GM12878 (cell line): ENCODE results near the gene KRTAP5-10. TPM values are rescaled to one million over a fixed set of nuclear protein-coding genes. Genes with fewer than 3 reads are reported as not detected.
"Not testable (repeated sequence)": the region's sequence is repeated elsewhere in the genome, so short reads cannot be mapped to it uniquely, and the experiment has no call there.

Experiments
- ATAC-seq: fragments of 200-7000 bp; cut with Tn5 transposase; 3 replicates; pipeline ENCODE4 v1.9.1; 2020; ENCODE audit warnings: mild to moderate bottlenecking, moderate library complexity
- BruUV-seq: library from RNA; stranded (reverse); fragments of 400-500 nt; replicated peaks from 2 replicates; lab custom pipeline; 2021; lab: Mats Ljungman, UMichigan
- CTCF ChIA-PET: fragments of 300-600 bp; sonication (Branson Sonifier 250); formaldehyde crosslinking; extraction: SDS; loops from one replicate; lab custom pipeline; 2021; ENCODE audit warnings: inconsistent platforms; lab: Yijun Ruan, JAX
- POLR2A ChIA-PET: fragments of 350-600 bp; formaldehyde crosslinking; extraction: SDS; loops from one replicate; lab custom pipeline; 2021; ENCODE audit warnings: inconsistent platforms; lab: Charles Lee
- RAD21 ChIA-PET: fragments of 300-600 bp; sonication (Branson Sonifier 250); formaldehyde crosslinking; loops from one replicate; lab custom pipeline; 2023; ENCODE audit warnings: antibody characterized with exemption; ENCODE audit not compliant: unreplicated experiment; lab: Charles Lee
- SMC1A ChIA-PET: fragments of 300-600 bp; sonication (Branson Sonifier 250); formaldehyde crosslinking; loops from one replicate; lab custom pipeline; 2023; ENCODE audit not compliant: unreplicated experiment, uncharacterized antibody; lab: Charles Lee
- DNase-seq: peaks from one replicate; pipeline ENCODE4 v3.0.0-alpha.2; 2011; ENCODE audit warnings: low read depth, low spot score
- FAIRE-seq: peaks from 3 replicates; lab custom pipeline; 2011; peaks lifted over from hg19 to GRCh38; lab: Jason Lieb, UNC
- H2AFZ ChIP-seq: 2 replicates; pipeline ENCODE4 v1.6.0; 2011; ENCODE audit warnings: low read depth, low read length, control low read depth; ENCODE audit not compliant: control insufficient read depth
- H3K27ac ChIP-seq: 2 replicates; pipeline ENCODE4 v1.5.1; 2011; ENCODE audit warnings: control low read depth; ENCODE audit not compliant: control insufficient read depth, insufficient read depth
- H3K27me3 ChIP-seq, 2 experiments: replicated peaks in 1 of 2; 2 replicates each; pipeline versions ENCODE4 v1.6.0 to v1.6.1; 2011; ENCODE audit warnings: low read length in 1 of 2; ENCODE audit not compliant: control insufficient read depth in 2 of 2, insufficient read depth in 2 of 2
- H3K36me3 ChIP-seq, 2 experiments: 2 replicates each; pipeline ENCODE4 v1.5.1; 2011; ENCODE audit warnings: low read length in 1 of 2; ENCODE audit not compliant: control insufficient read depth in 2 of 2, insufficient read depth in 2 of 2
- H3K4me1 ChIP-seq: 2 replicates; pipeline ENCODE4 v1.6.1; 2011; ENCODE audit warnings: mild to moderate bottlenecking, low read length, moderate library complexity, mixed read lengths; ENCODE audit not compliant: control insufficient read depth, insufficient read depth
- H3K4me2 ChIP-seq: 2 replicates; pipeline ENCODE4 v1.6.0; 2011; ENCODE audit warnings: control low read depth; ENCODE audit not compliant: control insufficient read depth, insufficient read depth
- H3K4me3 ChIP-seq: fragments of 200-600 bp; sonication (generic); 2 replicates; pipeline ENCODE4 v1.5.1; 2016
- H3K79me2 ChIP-seq: 2 replicates; pipeline ENCODE4 v1.6.0; 2011; ENCODE audit warnings: low read length; ENCODE audit not compliant: control insufficient read depth, insufficient read depth
- H3K9ac ChIP-seq: 2 replicates; pipeline ENCODE4 v1.8.0; 2011; ENCODE audit warnings: low read length, control low read depth, mixed read lengths; ENCODE audit not compliant: control insufficient read depth, insufficient read depth
- H3K9me3 ChIP-seq: replicated peaks from 3 replicates; pipeline ENCODE4 v1.5.1; 2011; ENCODE audit warnings: mild to moderate bottlenecking, low read length; ENCODE audit not compliant: control insufficient read depth, insufficient read depth
- H4K20me1 ChIP-seq: 2 replicates; pipeline ENCODE4 v1.6.0; 2011; ENCODE audit not compliant: control insufficient read depth, insufficient read depth
- DPF2 ChIP-seq: fragments of 450-650 bp; IDR thresholded peaks from 2 replicates; pipeline ENCODE4 v1.6.1; 2017; ENCODE audit warnings: mild to moderate bottlenecking
- E4F1 ChIP-seq: fragments of 450-650 bp; IDR thresholded peaks from 2 replicates; pipeline ENCODE4 v1.6.1; 2018; ENCODE audit warnings: borderline replicate concordance, mild to moderate bottlenecking; ENCODE audit not compliant: partially characterized antibody
- IKZF1 ChIP-seq: fragments of 450-650 bp; conservative IDR thresholded peaks from 2 replicates; pipeline ENCODE4 v1.6.1; 2017; ENCODE audit warnings: antibody characterized with exemption, mild to moderate bottlenecking
- KAT2A ChIP-seq: conservative IDR thresholded peaks from 2 replicates; pipeline ENCODE4 v1.6.1; 2011; ENCODE audit warnings: low read depth, low read length; ENCODE audit not compliant: control insufficient read depth
- MYB ChIP-seq: fragments of 150-350 bp; IDR thresholded peaks from 2 replicates; pipeline ENCODE4 v1.6.1; 2014; ENCODE audit warnings: mild to moderate bottlenecking, low read depth, low read length, borderline replicate concordance
- SIX5 ChIP-seq: IDR thresholded peaks from 2 replicates; pipeline ENCODE4 v1.6.1; 2011; ENCODE audit warnings: mild to moderate bottlenecking, low read depth, low read length, moderate library complexity; ENCODE audit not compliant: severe bottlenecking
- TBL1XR1 ChIP-seq: IDR thresholded peaks from 2 replicates; pipeline ENCODE4 v1.6.1; 2012; ENCODE audit warnings: low read depth, low read length, improper control_type of control experiment
- ZBED1 ChIP-seq: IDR thresholded peaks from 2 replicates; pipeline ENCODE4 v1.6.1; 2016; ENCODE audit warnings: borderline replicate concordance
- WGBS: methylation state at CpG from one replicate; pipeline ENCODE4 v1.1.6; 2016; ENCODE audit warnings: low lambda C conversion rate; ENCODE audit not compliant: insufficient replicate concordance, insufficient coverage; ENCODE audit errors: missing lambda C conversion rate; 5-methylcytosine and 5-hydroxymethylcytosine counted together
- in situ Hi-C: fragments of 300-500 bp; cut with MboI; formaldehyde crosslinking; loops from 9 replicates; pipeline ENCODE4 v1.14.3; 2018; ENCODE audit warnings: mixed read lengths
- intact Hi-C: fragments of 100-400 bp; cut with micrococcal nuclease; formaldehyde crosslinking; loops from one replicate; pipeline ENCODE4 v1.14.2; 2022; ENCODE audit not compliant: unreplicated experiment
- polyA plus RNA-seq, 11 experiments: library from polyadenylated mRNA; depleted of rRNA in 4 of 11; unstranded in 6 of 11; stranded (reverse) in 5 of 11; fragments of >200 nt; fragmentation: Nextera tagmentation in 4 of 11; fragmentation: Illumina TruSeq in 1 of 11; extraction: Ambion mirVana in 4 of 11; extraction: Trizol in 1 of 11; gene quantifications; 1 replicate in 1 of 11; 2 replicates in 10 of 11; pipeline versions ENCODE4 v1.2.1 to v1.2.3, GENCODE V29; 2011 to 2016; ENCODE audit warnings: inconsistent platforms in 2 of 11, missing spikeins in 2 of 11, low read depth in 1 of 11
- total RNA-seq, 4 experiments: library from RNA; depleted of rRNA in 3 of 4; stranded (reverse); fragments of >200 nt in 3 of 4; fragmentation: Illumina TruSeq in 1 of 4; extraction: Trizol in 1 of 4; gene quantifications; 2 replicates each; pipeline versions ENCODE4 v1.2.1 to v1.2.3, GENCODE V29; 2013 to 2021
- TF ChIP-seq, protein P1 (sequence below): IDR thresholded peaks from 2 replicates; pipeline ENCODE4 v1.6.1; 2011; ENCODE audit warnings: borderline replicate concordance, low read depth, mild to moderate bottlenecking, moderate library complexity, mixed read lengths, low read length; ENCODE audit not compliant: insufficient read depth; ENCODE audit errors: extremely low read length

KRTAP5-10 gene
- total and polyA plus RNA-seq, 10 of the 15 experiments (the other 5 are each of a cell fraction or from before 2014, with no cell fraction given), result 0.06 to 0.10 (median 0.06) TPM; not detected in 7

DNA sequence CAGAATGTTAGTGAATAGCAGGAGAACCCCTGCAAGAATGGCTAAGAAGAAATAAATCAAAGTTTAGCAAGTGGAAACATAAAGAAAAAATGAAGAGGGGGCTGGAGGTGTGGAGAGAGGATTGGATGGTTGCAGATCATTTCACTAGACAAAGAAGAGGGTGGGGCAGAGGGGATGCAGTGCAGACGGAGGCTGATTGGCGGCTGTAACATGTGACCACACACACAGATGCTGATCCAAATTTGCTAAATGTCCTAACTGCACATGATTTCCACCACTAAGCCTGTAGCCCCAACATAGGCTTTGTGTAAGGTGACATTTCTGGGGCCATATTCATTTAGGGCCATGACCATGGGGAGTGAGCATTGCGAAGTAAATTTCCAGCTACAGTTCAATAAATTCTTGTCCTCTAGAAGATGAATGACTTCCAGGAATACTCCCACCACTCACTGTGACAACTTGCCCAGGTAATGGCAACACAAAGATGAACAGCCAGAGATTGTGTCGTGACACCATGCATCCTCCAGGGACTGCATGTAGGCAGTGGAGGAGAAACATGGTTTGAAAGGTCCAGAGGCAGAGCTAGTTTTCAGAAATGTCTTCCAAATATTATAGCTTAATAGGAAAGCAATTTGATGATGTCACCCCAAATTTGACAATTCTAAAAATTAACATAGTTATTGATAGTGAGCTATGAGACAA, 10.5 kb downstream of the KRTAP5-10 start:
- 57% methylated on average over 4 of the region's 4 CpGs for WGBS

GRCh38 chr11:71576688-71577465, 11.5 kb downstream of the KRTAP5-10 start:
- POLR2A ChIA-PET, FAIRE-seq, H4K20me1 ChIP-seq, intact Hi-C loops, H3K4me2 ChIP-seq, H3K27ac ChIP-seq, H3K9ac ChIP-seq, H3K79me2 ChIP-seq, SMC1A ChIA-PET, H3K9me3 ChIP-seq, ATAC-seq, DNase-seq, H3K27me3 ChIP-seq, BruUV-seq, in situ Hi-C loops, H2AFZ ChIP-seq, H3K4me1 ChIP-seq, H3K36me3 ChIP-seq, H3K4me3 ChIP-seq, RAD21 ChIA-PET: not testable (repeated sequence)
- CTCF ChIA-PET, result interaction anchor here (1.2 to 1.7 kb wide), 2 partner anchors 13 to 14 kb away, joined by 3 to 5 read pairs; no protein-coding TSS in a partner anchor
- 65% methylated on average over 28 of the region's 41 CpGs for WGBS

More for the DNA sequence above, 10.5 kb downstream of the KRTAP5-10 start:
- intact Hi-C loops, result no loop called here
- H3K9ac ChIP-seq, result no peak overlapping the region
- TF ChIP-seq, protein P1, sequence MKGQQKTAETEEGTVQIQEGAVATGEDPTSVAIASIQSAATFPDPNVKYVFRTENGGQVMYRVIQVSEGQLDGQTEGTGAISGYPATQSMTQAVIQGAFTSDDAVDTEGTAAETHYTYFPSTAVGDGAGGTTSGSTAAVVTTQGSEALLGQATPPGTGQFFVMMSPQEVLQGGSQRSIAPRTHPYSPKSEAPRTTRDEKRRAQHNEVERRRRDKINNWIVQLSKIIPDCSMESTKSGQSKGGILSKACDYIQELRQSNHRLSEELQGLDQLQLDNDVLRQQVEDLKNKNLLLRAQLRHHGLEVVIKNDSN, result no peak
- TF ChIP-seq E4F1, result no peak
- TF ChIP-seq IKZF1, result no peak
- TF ChIP-seq SIX5, result no peak
- TF ChIP-seq DPF2, result no peak
- TF ChIP-seq MYB, result no peak
- TF ChIP-seq KAT2A, result no peak
- TF ChIP-seq ZBED1, result no peak
- TF ChIP-seq TBL1XR1, result no peak
- SMC1A ChIA-PET, result no interaction called here
- no peak overlapping the region for H3K4me3 ChIP-seq
- no peak overlapping the region for H2AFZ ChIP-seq
- H3K4me2 ChIP-seq, result no peak overlapping the region
- FAIRE-seq, result no peak
- in situ Hi-C loops, result no loop called here
- RAD21 ChIA-PET, result no interaction called here
- H3K4me1 ChIP-seq, result no peaks in the 10 kb centered on the region
- POLR2A ChIA-PET, result no interaction called here
- H3K27me3 ChIP-seq, result no peaks in the 10 kb centered on the region; a peak in 2 of 4 replicates
- BruUV-seq, result no TSS peak
- no peak overlapping the region for H3K27ac ChIP-seq
- H3K36me3 ChIP-seq, result no peaks in the 10 kb centered on the region
- CTCF ChIA-PET, result interaction anchor here (0.8 to 1.7 kb wide), 3 partner anchors 13 to 621 kb away, joined by 3 to 5 read pairs (median 3); no protein-coding TSS in a partner anchor
- no peaks in the 10 kb centered on the region for H3K9me3 ChIP-seq
- no peak for ATAC-seq
- no peaks in the 10 kb centered on the region for H3K79me2 ChIP-seq
- no peak for DNase-seq
- no peaks in the 10 kb centered on the region; the same call in 1 of the 2 replicates for H4K20me1 ChIP-seq
